Measurements from ENCODE around the gene ARHGAP19.

ARHGAP19 gene

DNA sequence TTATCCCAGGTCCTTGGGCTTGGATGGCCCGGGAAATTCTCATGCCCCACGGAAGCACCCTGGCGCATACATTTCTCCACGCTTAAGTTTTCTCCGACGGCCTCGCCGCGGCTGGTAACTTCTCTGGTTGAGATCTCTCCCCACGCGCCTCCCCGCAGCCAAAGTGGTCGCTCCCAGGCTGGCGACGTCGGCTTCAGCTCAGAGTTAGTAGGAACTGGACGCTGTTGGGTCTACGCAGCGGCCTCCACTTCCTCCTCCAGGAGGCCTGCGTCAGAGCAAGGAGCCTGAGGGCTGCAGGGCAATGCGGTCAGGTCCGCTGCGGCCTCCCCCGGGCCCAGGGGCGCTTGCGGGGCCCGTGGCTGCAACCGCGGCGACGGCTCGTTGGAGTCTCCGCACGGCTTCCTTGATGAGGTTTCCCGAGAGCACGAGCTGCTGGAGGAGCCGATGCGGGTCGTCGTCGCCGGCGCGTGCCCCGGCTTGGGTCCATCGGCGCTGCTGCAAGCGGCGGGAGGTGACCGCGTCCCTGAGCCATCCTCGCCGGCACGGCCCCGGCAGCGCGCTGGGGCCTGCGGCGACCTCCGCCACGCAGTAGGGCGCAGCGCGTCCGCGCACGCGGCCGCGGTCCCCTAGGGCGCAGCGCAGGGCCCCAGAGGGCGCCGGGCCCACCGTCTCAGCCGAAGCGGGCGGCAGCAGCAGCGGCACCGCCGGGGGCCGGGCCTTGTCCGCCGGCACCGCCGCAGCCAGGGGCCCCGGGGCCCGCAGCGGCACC is 41.3 kb upstream of the ARHGAP19 start:
- no peaks in the 10 kb centered on the region for H3K36me3 ChIP-seq (ENCODE audit: control insufficient read depth, insufficient read depth, low read length)
- H3K4me2 ChIP-seq (ENCODE audit: low read length): peak overlapping the region; percentile 92
- peaks cover 22% of the 10 kb centered on the region for H3K4me1 ChIP-seq
- no peaks in the 10 kb centered on the region for H3K27me3 ChIP-seq (ENCODE audit: control insufficient read depth, insufficient read depth, low read length)
- H3K9me3 ChIP-seq (ENCODE audit: control insufficient read depth, low read length): no peaks in the 10 kb centered on the region
- H3K9ac ChIP-seq: no peak overlapping the region
- peaks cover 7% of the 10 kb centered on the region for H3K79me2 ChIP-seq
- TF ChIP-seq, protein P1, sequence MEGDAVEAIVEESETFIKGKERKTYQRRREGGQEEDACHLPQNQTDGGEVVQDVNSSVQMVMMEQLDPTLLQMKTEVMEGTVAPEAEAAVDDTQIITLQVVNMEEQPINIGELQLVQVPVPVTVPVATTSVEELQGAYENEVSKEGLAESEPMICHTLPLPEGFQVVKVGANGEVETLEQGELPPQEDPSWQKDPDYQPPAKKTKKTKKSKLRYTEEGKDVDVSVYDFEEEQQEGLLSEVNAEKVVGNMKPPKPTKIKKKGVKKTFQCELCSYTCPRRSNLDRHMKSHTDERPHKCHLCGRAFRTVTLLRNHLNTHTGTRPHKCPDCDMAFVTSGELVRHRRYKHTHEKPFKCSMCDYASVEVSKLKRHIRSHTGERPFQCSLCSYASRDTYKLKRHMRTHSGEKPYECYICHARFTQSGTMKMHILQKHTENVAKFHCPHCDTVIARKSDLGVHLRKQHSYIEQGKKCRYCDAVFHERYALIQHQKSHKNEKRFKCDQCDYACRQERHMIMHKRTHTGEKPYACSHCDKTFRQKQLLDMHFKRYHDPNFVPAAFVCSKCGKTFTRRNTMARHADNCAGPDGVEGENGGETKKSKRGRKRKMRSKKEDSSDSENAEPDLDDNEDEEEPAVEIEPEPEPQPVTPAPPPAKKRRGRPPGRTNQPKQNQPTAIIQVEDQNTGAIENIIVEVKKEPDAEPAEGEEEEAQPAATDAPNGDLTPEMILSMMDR (IDR thresholded peaks at IDR 0.05): no peak
- H3K4me3 ChIP-seq (ENCODE audit: low read depth, low read length): peak overlapping the region; percentile 84
- peak overlapping the region; percentile 97 for H3K27ac ChIP-seq
- H2AFZ ChIP-seq: peak overlapping the region; percentile 88

- H3K4me2 ChIP-seq (ENCODE audit: low read length): peak overlapping the region; percentile 92
- H3K79me2 ChIP-seq: peaks cover 7% of the 10 kb centered on the region
- H3K27me3 ChIP-seq (ENCODE audit: control insufficient read depth, insufficient read depth, low read length): no peaks in the 10 kb centered on the region
- H3K36me3 ChIP-seq (ENCODE audit: control insufficient read depth, insufficient read depth, low read length): no peaks in the 10 kb centered on the region
- H2AFZ ChIP-seq: peak overlapping the region; percentile 88
- peak overlapping the region; percentile 82 for H3K27ac ChIP-seq
- H3K4me3 ChIP-seq (ENCODE audit: low read depth, low read length): peak overlapping the region; percentile 75
- TF ChIP-seq, protein P1 (IDR thresholded peaks at IDR 0.05): no peak
- H3K9me3 ChIP-seq (ENCODE audit: control insufficient read depth, low read length): no peaks in the 10 kb centered on the region
- peaks cover 22% of the 10 kb centered on the region for H3K4me1 ChIP-seq
- no peak overlapping the region for H3K9ac ChIP-seq
Observed at GRCh38 chr10:97333351-97333600, 40.8 kb upstream of the ARHGAP19 start.

DNA sequence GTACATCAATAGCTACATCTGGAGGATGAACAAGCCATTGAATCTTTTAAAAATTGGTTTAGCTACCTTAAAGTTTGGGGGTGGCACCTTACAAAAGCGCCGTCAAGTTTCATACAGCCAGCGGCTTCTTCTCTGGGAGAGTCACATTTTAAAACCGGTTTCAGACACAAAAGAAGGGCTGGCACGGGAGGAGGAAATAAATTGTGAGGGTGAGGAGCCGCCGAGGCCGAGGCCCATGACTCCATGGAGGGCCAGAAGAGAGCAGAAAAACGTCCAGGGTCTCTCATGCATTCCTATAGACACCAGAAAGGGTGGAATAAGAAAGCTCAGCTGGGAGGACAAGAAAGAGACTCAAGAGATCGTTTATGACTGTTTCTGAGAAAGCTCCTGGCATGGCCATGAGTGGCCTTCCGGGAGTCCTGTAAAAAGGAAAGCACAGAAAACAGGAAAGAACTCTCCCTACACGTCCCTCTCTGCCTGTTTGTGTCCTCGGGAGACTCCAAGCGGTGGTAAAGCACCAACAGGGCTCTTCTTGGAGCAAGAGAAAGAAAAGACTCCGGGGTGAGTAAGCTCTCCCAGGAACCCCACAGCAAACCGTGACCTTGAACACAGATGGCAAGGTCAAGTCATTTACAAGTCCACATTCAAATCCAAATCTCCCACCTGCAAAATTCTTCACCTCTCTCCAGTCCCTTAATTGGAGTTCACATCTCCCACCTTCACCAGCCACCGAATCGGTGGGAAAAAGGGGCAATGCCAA is 40.3 kb upstream of the ARHGAP19 start:
- Histone ChIP-seq H3K27ac (peak overlapping the region; percentile 82), H3K9me3 (ENCODE audit: control insufficient read depth, low read length) (no peaks in the 10 kb centered on the region), H3K4me2 (ENCODE audit: low read length) (peak overlapping the region; percentile 92), H3K4me1 (peaks cover 22% of the 10 kb centered on the region), H3K27me3 (ENCODE audit: control insufficient read depth, insufficient read depth, low read length) (no peaks in the 10 kb centered on the region), H2AFZ (peak overlapping the region; percentile 88), H3K9ac (peak overlapping the region; percentile 63), H3K36me3 (ENCODE audit: control insufficient read depth, insufficient read depth, low read length) (no peaks in the 10 kb centered on the region), H3K4me3 (ENCODE audit: low read depth, low read length) (peak overlapping the region; percentile 75), H3K79me2 (peaks cover 7% of the 10 kb centered on the region)
- TF ChIP-seq, protein P1 (IDR thresholded peaks at IDR 0.05): peak; percentile 35

- H3K9ac ChIP-seq: no peak overlapping the region
- no peaks in the 10 kb centered on the region for H3K27me3 ChIP-seq (ENCODE audit: control insufficient read depth, insufficient read depth, low read length)
- peaks cover 11% of the 10 kb centered on the region for H3K79me2 ChIP-seq
- H3K27ac ChIP-seq: no peak overlapping the region
- H3K4me2 ChIP-seq (ENCODE audit: low read length): peak overlapping the region; percentile 92
- TF ChIP-seq, protein P1 (IDR thresholded peaks at IDR 0.05): no peak
- H3K4me3 ChIP-seq (ENCODE audit: low read depth, low read length): no peak overlapping the region
- peaks cover 18% of the 10 kb centered on the region for H3K4me1 ChIP-seq
- no peak overlapping the region for H2AFZ ChIP-seq
- H3K36me3 ChIP-seq (ENCODE audit: control insufficient read depth, insufficient read depth, low read length): no peaks in the 10 kb centered on the region
- H3K9me3 ChIP-seq (ENCODE audit: control insufficient read depth, low read length): no peaks in the 10 kb centered on the region
Observed at GRCh38 chr10:97331153-97331703, 38.8 kb upstream of the ARHGAP19 start.

Data from parathyroid adenoma (tissue), 2 donors.